ENCODE results near the gene KIAA1191. TPM values are rescaled to one million over a fixed set of nuclear protein-coding genes. Genes with fewer than 3 reads are reported as not detected.
"Not testable (repeated sequence)": the region's sequence is repeated elsewhere in the genome, so short reads cannot be mapped to it uniquely, and the experiment has no call there.

KIAA1191 gene, protein sequence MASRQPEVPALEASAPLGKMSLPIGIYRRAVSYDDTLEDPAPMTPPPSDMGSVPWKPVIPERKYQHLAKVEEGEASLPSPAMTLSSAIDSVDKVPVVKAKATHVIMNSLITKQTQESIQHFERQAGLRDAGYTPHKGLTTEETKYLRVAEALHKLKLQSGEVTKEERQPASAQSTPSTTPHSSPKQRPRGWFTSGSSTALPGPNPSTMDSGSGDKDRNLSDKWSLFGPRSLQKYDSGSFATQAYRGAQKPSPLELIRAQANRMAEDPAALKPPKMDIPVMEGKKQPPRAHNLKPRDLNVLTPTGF
- 100 to 1,000 TPM in 2 of 8 experiments, 10 to 100 TPM in 6; 65.1 to 111 (median 78.7) TPM for total RNA-seq

DNA sequence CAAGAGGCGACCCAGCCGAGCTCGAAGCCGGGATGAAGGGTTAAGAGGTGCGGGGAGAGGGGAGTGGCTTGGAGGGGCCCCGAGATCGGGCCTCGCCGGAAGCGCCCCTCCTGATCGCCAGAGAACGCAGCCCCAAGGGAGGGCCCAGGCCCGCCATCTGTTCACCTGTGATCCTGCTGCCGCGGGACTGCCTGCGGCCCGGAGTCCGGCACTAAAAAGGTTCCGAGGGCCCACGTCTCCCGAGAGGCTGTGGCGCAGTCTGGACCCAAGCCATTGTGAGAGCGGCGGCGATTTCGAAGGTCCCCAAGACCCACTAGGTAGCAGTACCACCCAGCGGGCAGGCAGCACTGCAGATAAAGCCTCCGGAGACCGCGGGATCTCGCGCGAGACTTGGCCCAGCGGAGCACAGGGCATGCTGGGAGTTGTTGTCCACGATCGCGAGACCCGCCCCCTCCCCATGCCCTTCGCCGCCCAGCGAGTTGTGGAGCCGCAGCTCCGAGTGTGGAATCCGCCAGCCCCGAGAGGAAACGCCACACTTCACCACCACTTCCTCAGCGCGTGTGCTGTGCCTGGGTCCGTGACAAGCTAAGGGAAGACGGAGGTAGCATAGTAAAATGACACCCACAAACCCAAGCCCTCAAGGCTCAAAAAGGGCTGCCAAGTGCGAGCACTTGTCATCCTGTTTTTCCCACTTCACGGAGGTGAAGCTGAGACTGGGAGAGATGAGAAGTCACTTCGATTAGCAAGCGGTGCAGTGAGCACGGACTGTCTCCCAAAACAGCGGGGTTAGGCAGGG, at the start of gene KIAA1191:
TSS of gene KIAA1191 (minus strand) at position 328 of the 796 bp plus-strand sequence. CDS start 2,256 bp downstream, outside the sequence.
- 0 to 33% (median 3%) methylated on average over 1 to 19 of the region's 56 CpGs; no CpG with 5 or more reads in 4 of the 10 experiments for WGBS, 10 experiments
- in situ Hi-C loops (cut with MboI; ENCODE audit: low pct_unique_long_range_greater_than_20kb in 2 of 9, low sequenced_read_pairs in 9 of 9, unreplicated experiment in 9 of 9) = no loop called here
- Histone ChIP-seq H3K27ac (peak within 1 kb of the TSS; percentile 70 to 91), H3K4me3 (peak within 1 kb of the TSS; percentile 67 to 98 (median 72)), H3K4me1 (replicated peaks in 1 of 2) (peaks cover 15% of the 10 kb centered on the region in 2 donors)
- ATAC-seq (replicated peaks in 6 of 8) = peak; percentile 71 to 90 (median 87)

DNA sequence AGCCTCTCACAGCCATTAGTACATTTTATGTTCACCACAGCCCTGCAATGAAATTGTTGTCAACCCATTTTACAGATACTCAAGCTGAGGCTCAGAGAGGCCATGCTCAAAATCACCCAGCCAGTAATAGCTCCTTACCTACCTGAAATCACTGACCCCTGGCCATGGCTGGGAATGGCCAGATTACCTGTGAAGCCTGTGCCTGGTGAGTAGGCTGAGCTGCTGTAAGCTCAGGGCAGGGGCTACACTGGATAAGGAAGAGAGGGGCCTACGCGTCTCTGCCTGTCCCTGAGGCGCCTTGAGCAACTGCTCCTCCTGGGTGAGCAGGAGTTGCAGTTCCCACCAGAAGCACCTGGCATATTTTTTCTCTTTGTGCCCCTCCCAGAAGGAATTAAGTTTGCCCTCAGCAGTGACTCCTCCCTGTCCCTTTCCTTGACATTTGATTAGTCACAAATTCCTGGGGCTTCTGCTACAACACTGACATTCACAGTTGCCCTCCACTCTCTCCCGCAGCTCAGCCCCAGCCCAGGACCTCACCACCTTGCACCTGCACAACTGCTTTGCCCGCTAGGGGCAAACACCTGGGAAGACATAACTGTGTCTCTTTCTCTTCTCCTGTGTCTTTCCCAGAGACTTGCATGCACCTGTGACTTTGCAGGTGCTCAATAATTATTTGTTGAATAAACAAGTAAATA, 49.1 kb upstream of the KIAA1191 start:
- in situ Hi-C loops (cut with MboI; ENCODE audit: low pct_unique_long_range_greater_than_20kb in 2 of 9, low sequenced_read_pairs in 9 of 9, unreplicated experiment in 9 of 9) = no loop called here

DNA sequence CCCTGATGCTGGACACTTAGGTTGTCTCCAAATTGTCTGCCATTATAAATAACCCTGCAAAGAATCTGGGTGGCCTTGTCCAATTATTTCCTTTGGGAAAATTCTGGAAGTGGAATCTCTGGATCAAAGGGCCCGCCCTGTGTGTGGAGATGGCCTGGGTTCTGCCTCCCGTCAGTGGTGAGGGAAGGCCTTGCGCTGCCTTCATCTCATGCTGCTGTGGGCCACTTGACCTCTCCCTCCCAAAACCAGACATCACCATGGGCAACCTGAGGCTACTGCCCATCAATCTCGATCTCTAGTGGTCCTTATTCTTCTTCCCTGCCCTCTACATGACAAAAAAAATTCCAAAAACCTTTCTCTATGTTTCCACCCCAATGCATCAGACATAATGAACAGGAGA, 48.2 kb upstream of the KIAA1191 start:
- in situ Hi-C loops (cut with MboI; ENCODE audit: low pct_unique_long_range_greater_than_20kb in 2 of 9, low sequenced_read_pairs in 9 of 9, unreplicated experiment in 9 of 9) = no loop called here
- H3K4me3 ChIP-seq = no peak overlapping the region
- 60 to 100% (median 99%) methylated on average over 1 to 4 of the region's 4 CpGs; no CpG with 5 or more reads in 6 of the 10 experiments for WGBS, 10 experiments
- ATAC-seq (replicated peaks in 6 of 8) = no peak
- H3K4me1 ChIP-seq (replicated peaks in 1 of 2) = peaks cover 0 to under 1% of the 10 kb centered on the region in 2 donors
- no peak overlapping the region for H3K27ac ChIP-seq

More for the DNA sequence above, 49.1 kb upstream of the KIAA1191 start:
- Histone ChIP-seq H3K4me1 (replicated peaks in 1 of 2) (peaks cover 0 to 10% of the 10 kb centered on the region in 2 donors), H3K27ac (no peak overlapping the region), H3K4me3 (no peak overlapping the region)
- WGBS, 10 experiments = 50 to 100% (median 82%) methylated on average over 1 to 3 of the region's 5 CpGs; no CpG with 5 or more reads in 4 of the 10 experiments
- no peak for ATAC-seq (replicated peaks in 6 of 8)

DNA sequence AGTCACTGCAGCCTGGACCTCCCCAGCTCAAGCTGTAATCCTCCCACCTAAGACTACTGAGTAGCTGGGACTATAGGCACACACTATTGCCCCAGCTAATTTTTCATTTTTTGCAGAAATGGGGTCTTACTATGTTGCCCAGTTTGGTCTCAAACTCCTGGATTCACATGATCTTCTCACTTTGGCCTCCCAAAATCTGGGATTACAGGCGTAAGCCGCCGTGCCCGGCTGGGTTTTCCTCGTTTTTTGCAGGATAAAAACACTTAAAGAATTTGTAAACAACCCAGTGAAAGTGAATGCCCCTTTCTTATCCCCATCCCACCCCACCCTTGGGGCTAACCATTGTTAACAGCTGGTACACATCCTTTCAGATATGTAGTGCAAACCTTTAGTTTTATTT, 47.0 kb upstream of the KIAA1191 start:
- Histone ChIP-seq H3K4me3 (no peak overlapping the region), H3K4me1 (replicated peaks in 1 of 2) (no peaks in the 10 kb centered on the region), H3K27ac (no peak overlapping the region)
- no peak for ATAC-seq (replicated peaks in 6 of 8)
- in situ Hi-C loops (cut with MboI; ENCODE audit: low pct_unique_long_range_greater_than_20kb in 2 of 9, low sequenced_read_pairs in 9 of 9, unreplicated experiment in 9 of 9) = no loop called here
- 60 to 97% (median 87%) methylated on average over 1 to 5 of the region's 5 CpGs; no CpG with 5 or more reads in 5 of the 10 experiments for WGBS, 10 experiments

DNA sequence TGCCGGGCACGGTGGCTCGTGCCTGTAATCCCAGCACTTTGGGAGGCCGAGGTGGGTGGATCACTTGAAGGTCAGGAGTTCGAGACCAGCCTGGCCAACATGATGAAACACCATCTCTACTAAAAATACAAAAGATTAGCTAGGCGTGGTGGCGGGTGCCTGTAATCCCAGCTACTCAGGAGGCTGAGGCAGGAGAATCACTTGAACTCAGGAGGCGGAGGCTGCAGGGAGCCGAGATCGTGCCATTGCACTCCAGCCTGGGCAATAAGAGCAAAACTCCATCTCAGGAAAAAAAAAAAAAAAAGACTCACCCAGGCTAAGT, 46.6 kb upstream of the KIAA1191 start:
- ATAC-seq (replicated peaks in 6 of 8); in situ Hi-C loops (cut with MboI; ENCODE audit: low pct_unique_long_range_greater_than_20kb in 2 of 9, low sequenced_read_pairs in 9 of 9, unreplicated experiment in 9 of 9): not testable (repeated sequence)
- 19 to 100% (median 92%) methylated on average over 1 to 7 of the region's 10 CpGs; no CpG with 5 or more reads in 3 of the 10 experiments for WGBS, 10 experiments

DNA sequence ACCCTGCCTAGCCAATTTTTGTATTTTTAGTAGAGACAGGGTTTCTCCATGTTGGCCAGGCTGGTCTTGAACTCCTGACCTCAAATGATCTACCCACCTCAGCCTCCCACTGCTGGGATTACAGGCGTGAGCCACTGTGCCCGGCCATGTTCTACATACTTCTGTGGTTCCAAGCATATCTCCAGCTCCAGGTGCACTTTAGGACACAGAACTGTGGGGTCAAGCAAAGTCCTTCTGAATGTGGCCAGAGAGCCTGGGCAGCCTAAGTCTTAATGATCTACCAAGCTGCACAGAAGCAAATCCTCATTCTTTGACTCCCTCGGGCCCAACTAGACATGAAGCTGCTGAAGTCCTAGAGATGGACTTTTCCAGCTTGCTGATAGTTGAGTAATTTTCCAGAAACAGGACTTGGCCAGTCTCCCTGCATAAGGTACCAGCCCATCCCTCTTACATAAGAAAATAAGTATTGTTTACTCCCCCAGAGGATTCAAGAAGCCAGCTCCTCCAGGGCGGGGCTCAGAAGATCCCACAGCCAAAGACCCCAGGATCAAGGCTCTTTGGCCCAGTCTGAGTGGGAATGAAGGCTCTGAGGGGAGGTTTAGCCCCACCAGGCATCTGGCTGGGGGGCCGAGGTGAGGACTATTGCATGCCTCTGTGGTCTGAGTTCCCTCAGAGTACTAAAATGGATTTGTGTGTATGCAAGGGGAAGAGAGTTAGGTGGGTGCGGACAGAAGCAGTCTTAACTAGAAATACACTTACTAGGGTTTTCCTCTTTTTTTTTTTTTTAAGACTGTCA, 46.1 kb upstream of the KIAA1191 start:
- in situ Hi-C loops (cut with MboI; ENCODE audit: low pct_unique_long_range_greater_than_20kb in 2 of 9, low sequenced_read_pairs in 9 of 9, unreplicated experiment in 9 of 9) = no loop called here
- peak in 3 of 8 experiments; percentile 70 to 76 (median 73) for ATAC-seq (replicated peaks in 6 of 8)
- no peak overlapping the region for H3K27ac ChIP-seq
- WGBS, 10 experiments = 20 to 86% (median 53%) methylated on average over 1 to 5 of the region's 6 CpGs; no CpG with 5 or more reads in 4 of the 10 experiments
- H3K4me1 ChIP-seq (replicated peaks in 1 of 2) = no peaks in the 10 kb centered on the region
- no peak overlapping the region for H3K4me3 ChIP-seq

More for the DNA sequence above, 46.6 kb upstream of the KIAA1191 start:
- H3K4me3 ChIP-seq; H3K4me1 ChIP-seq (replicated peaks in 1 of 2); H3K27ac ChIP-seq: not testable (repeated sequence)

DNA sequence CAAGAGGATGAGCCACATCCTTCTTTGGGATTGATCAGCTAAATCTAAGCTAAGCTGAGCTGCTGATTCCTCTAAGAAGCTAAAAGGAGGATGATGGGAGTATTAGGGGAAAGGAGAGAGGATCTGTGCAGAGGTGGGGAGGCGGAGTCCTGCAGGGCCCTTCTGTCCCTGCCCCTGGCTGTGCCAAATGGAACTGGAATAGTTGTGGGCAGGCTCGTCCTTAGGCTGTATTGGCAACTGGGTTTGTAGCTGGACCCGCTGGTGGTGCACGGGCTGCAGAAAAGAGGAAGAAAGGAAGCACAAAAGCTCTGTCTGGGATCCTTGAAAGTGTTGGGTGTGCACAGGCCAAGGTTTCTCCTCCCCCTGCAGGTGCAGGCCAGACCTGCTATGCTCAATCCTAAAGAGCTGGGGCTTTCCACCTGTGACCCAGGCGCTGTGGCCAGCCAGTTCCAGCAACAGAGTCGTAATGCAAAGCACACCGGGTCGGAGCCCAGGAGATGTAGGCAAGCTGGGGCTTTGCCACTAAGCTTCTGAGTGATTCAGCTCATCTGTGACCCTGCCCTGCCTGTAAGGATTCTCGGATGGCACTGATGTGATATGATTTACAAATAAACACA, 45.0 kb upstream of the KIAA1191 start:
- WGBS, 10 experiments = 57 to 100% (median 79%) methylated on average over 1 to 7 of the region's 9 CpGs; no CpG with 5 or more reads in 3 of the 10 experiments
- no peak overlapping the region for H3K4me3 ChIP-seq
- in situ Hi-C loops (cut with MboI; ENCODE audit: low pct_unique_long_range_greater_than_20kb in 2 of 9, low sequenced_read_pairs in 9 of 9, unreplicated experiment in 9 of 9) = no loop called here
- ATAC-seq (replicated peaks in 6 of 8) = no peak
- no peaks in the 10 kb centered on the region for H3K4me1 ChIP-seq (replicated peaks in 1 of 2)
- H3K27ac ChIP-seq = no peak overlapping the region

DNA sequence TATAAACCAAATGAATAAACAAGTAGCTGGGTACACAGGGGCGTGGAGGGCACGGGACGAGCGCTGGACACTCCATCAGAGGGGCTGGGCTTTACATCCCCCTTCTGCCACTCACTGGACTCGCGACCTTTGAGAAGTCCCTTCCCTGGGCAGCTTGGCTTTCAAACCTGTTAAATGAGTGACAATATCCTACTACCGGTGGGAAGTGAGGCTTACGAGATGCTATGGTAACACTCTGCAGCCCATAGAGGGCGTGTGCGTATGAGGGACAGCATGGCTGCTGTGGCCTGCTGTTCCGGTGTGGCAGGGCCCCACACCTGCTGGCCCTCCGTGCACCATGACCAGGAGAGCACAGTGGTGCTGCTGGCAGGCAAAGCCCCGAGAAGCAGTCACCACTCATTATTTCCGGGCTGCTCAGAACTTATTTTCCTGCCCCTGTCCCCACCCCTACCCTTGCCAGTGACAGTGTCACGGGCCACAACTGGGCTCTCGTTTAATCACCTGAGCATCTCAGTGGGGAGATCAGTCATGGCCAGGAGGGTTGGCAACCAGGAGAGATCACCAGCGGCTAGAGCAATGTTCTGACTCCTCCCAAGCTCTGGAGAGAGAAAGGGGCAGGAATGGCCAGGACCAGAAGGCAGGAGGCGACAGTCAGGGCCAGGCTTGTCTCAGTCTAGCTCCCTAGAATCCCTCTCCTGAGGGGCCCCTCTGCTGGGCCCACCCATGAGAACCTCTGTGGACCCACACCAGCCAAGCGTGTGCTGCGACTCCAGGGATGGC, 44.3 kb upstream of the KIAA1191 start:
- 74 to 100% (median 87%) methylated on average over 1 to 11 of the region's 20 CpGs; no CpG with 5 or more reads in 2 of the 10 experiments for WGBS, 10 experiments
- Histone ChIP-seq H3K27ac (no peak overlapping the region), H3K4me3 (no peak overlapping the region), H3K4me1 (replicated peaks in 1 of 2) (no peaks in the 10 kb centered on the region)
- no peak for ATAC-seq (replicated peaks in 6 of 8)
- in situ Hi-C loops (cut with MboI; ENCODE audit: low pct_unique_long_range_greater_than_20kb in 2 of 9, low sequenced_read_pairs in 9 of 9, unreplicated experiment in 9 of 9) = no loop called here

DNA sequence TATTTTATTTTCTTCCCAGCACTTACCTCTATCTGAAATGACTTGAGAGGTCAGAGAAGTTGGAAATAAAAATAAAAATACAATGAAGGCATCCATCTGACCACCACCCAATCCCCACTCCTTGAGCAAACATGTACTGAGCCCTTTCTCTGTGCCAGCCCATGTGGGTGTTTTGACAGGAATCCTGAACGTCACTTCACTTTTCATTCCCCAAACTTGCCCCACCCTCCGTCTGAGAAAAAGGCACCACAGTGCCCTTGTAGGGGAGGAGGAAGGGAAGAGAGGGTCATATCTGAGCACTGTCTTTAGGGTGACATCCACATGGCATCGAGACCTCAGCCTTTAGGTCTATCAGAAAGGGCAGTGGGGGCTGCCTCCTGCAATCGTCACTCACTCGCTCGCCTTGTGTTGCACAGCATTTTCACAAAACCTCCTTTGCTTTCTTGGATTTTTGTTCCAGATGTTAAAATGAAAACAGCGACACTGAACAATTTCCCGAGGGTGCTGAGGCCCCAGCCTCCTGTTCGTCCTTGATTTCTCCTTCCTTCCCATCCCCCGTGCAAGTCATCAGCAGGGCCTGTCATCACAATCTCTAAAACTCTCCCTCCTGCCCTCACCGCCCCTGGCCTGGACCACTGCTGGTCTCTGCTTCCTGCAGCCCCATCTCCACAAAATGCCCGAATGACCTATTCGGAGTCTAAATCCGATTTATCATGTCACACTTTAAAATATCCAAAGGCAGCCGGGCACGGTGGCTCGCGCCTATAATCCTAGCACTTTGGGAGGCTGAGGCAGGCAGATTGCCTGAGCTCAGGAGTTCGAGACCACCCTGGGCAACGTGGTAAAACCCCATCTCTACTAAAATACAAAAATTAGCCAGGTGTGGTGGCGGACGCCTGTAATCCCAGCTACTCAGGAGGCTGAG, 40.0 kb upstream of the KIAA1191 start:
- Histone ChIP-seq H3K4me1 (replicated peaks in 1 of 2) (peaks cover 4 to 5% of the 10 kb centered on the region in 2 donors), H3K4me3 (no peak overlapping the region), H3K27ac (no peak overlapping the region)
- no peak for ATAC-seq (replicated peaks in 6 of 8)
- in situ Hi-C loops (cut with MboI; ENCODE audit: low pct_unique_long_range_greater_than_20kb in 2 of 9, low sequenced_read_pairs in 9 of 9, unreplicated experiment in 9 of 9) = no loop called here
- 76 to 92% (median 87%) methylated on average over 1 to 14 of the region's 22 CpGs; no CpG with 5 or more reads in 1 of the 10 experiments for WGBS, 10 experiments

DNA sequence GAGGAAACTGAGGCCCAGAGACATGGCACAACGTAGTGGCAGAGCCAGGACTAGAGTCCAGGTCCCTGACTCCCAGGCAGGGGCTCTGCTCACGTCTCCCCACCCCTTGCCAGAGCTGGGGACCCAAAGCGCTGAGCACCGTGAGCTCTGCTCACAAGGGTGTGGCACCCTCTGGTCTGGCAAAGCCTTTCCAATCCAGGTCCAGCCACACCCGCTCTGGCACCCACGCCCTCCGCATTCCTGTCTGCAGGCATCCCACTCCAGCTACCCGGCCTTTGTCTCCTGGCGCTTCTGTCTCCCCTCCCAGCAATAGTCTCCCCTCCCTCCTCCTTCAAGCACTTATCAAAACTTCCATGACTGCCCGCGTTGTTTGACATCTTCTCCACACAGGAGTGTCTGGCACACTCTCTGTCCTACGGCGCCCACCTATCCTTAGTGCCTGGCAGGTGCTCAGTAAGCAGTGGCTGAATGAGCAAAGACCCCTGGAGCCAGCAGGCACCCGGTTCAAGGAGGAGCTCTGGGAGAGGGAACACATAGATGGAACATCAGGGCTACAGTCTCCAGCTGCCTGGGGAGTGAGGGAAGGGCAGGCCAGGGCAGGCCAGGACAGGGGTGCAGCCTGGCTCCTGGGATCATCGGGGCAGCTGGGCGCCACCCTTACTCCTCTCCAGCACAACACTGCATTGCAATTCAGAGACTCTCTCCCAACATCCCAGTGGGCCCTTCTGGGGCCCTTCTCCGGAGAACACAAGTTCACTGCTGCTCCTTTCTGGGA, 39.0 kb upstream of the KIAA1191 start:
- H3K4me3 ChIP-seq = no peak overlapping the region
- peaks cover 8 to 10% of the 10 kb centered on the region in 2 donors for H3K4me1 ChIP-seq (replicated peaks in 1 of 2)
- no peak overlapping the region for H3K27ac ChIP-seq
- WGBS, 10 experiments = 17 to 90% (median 70%) methylated on average over 1 to 6 of the region's 17 CpGs; no CpG with 5 or more reads in 2 of the 10 experiments
- ATAC-seq (replicated peaks in 6 of 8) = peak in 3 of 8 experiments; percentile 50 to 78 (median 59)
- in situ Hi-C loops (cut with MboI; ENCODE audit: low pct_unique_long_range_greater_than_20kb in 2 of 9, low sequenced_read_pairs in 9 of 9, unreplicated experiment in 9 of 9) = no loop called here
